ENCODE measurements around the gene TBCCD1.

TBCCD1 gene

GRCh38 chr3:186529201-186529999 lies 37.7 kb downstream of the TBCCD1 start:
- Histone ChIP-seq H3K27me3 (ENCODE audit: control insufficient read depth in 1 of 2, insufficient read depth in 2 of 2, low read length in 2 of 2) (no peaks in the 10 kb centered on the region), H3K9ac (ENCODE audit: low read length in 2 of 2) (no peak overlapping the region), H3K9me3 (ENCODE audit: control insufficient read depth in 2 of 2, low read length in 2 of 2) (no peaks in the 10 kb centered on the region), H3K36me3 (ENCODE audit: control insufficient read depth in 2 of 2, insufficient read depth in 2 of 2, low read length in 2 of 2) (no peaks in the 10 kb centered on the region), H3K27ac (ENCODE audit: low read length) (no peak overlapping the region), H3K4me3 (ENCODE audit: low read length in 2 of 2) (no peak overlapping the region), H3K4me1 (ENCODE audit: control insufficient read depth, insufficient read depth, low read length) (peaks cover 2% of the 10 kb centered on the region)

- H3K36me3 ChIP-seq (ENCODE audit: control insufficient read depth in 2 of 2, insufficient read depth in 2 of 2, low read length in 2 of 2), result no peaks in the 10 kb centered on the region
- peaks cover 2% of the 10 kb centered on the region for H3K4me1 ChIP-seq (ENCODE audit: control insufficient read depth, insufficient read depth, low read length)
- no peak overlapping the region for H3K9ac ChIP-seq (ENCODE audit: low read length in 2 of 2)
- H3K4me3 ChIP-seq (ENCODE audit: low read length in 2 of 2), result no peak overlapping the region
- no peaks in the 10 kb centered on the region for H3K9me3 ChIP-seq (ENCODE audit: control insufficient read depth in 2 of 2, low read length in 2 of 2)
- no peaks in the 10 kb centered on the region for H3K27me3 ChIP-seq (ENCODE audit: control insufficient read depth in 1 of 2, insufficient read depth in 2 of 2, low read length in 2 of 2)
- H3K27ac ChIP-seq (ENCODE audit: low read length), result no peak overlapping the region
These were observed 40.9 kb downstream of the TBCCD1 start for GRCh38 chr3:186526256-186526606.

- Histone ChIP-seq H3K4me1 (ENCODE audit: control insufficient read depth, insufficient read depth, low read length) (peaks cover 2% of the 10 kb centered on the region), H3K27me3 (ENCODE audit: control insufficient read depth in 1 of 2, insufficient read depth in 2 of 2, low read length in 2 of 2) (no peaks in the 10 kb centered on the region), H3K36me3 (ENCODE audit: control insufficient read depth in 2 of 2, insufficient read depth in 2 of 2, low read length in 2 of 2) (no peaks in the 10 kb centered on the region), H3K27ac (ENCODE audit: low read length) (no peak overlapping the region), H3K9ac (ENCODE audit: low read length in 2 of 2) (no peak overlapping the region), H3K4me3 (ENCODE audit: low read length in 2 of 2) (no peak overlapping the region), H3K9me3 (ENCODE audit: control insufficient read depth in 2 of 2, low read length in 2 of 2) (no peaks in the 10 kb centered on the region)
These were observed 41.5 kb downstream of the TBCCD1 start for GRCh38 chr3:186525369-186526255.

- Histone ChIP-seq H3K36me3 (ENCODE audit: control insufficient read depth in 2 of 2, insufficient read depth in 2 of 2, low read length in 2 of 2) (no peaks in the 10 kb centered on the region), H3K27ac (ENCODE audit: low read length) (no peak overlapping the region), H3K27me3 (ENCODE audit: control insufficient read depth in 1 of 2, insufficient read depth in 2 of 2, low read length in 2 of 2) (no peaks in the 10 kb centered on the region), H3K9ac (ENCODE audit: low read length in 2 of 2) (no peak overlapping the region), H3K9me3 (ENCODE audit: control insufficient read depth in 2 of 2, low read length in 2 of 2) (no peaks in the 10 kb centered on the region), H3K4me1 (ENCODE audit: control insufficient read depth, insufficient read depth, low read length) (peaks cover 2% of the 10 kb centered on the region), H3K4me3 (ENCODE audit: low read length in 2 of 2) (no peak overlapping the region)
These were observed 42.5 kb downstream of the TBCCD1 start for GRCh38 chr3:186524616-186525015.

- Histone ChIP-seq H3K4me3 (ENCODE audit: low read length in 2 of 2) (no peak overlapping the region), H3K27me3 (ENCODE audit: control insufficient read depth in 1 of 2, insufficient read depth in 2 of 2, low read length in 2 of 2) (no peaks in the 10 kb centered on the region), H3K9me3 (ENCODE audit: control insufficient read depth in 2 of 2, low read length in 2 of 2) (no peaks in the 10 kb centered on the region), H3K36me3 (ENCODE audit: control insufficient read depth in 2 of 2, insufficient read depth in 2 of 2, low read length in 2 of 2) (no peaks in the 10 kb centered on the region), H3K9ac (ENCODE audit: low read length in 2 of 2) (no peak overlapping the region), H3K27ac (ENCODE audit: low read length) (no peak overlapping the region), H3K4me1 (ENCODE audit: control insufficient read depth, insufficient read depth, low read length) (peaks cover 2% of the 10 kb centered on the region)
These were observed 43.7 kb downstream of the TBCCD1 start for GRCh38 chr3:186523434-186523833.

DNA sequence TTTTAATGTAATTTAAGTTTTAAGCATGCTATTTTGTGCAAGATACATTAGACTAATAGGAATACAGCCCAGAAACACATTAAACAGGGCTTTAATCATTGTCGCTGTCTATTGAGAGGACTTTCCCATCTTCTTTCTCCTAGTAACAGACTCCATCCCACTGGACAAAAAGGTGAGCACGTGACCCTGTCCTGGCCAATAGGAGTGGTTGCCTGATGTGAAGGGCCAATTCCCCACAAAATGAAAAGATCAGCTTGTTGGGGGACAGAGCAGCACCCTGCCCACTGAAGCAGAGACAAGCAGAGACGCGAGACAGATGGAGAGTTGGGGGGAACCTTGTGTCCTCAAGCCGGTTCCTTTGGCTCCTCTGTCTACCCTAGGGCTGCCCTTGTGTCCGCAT lies 44.1 kb downstream of the TBCCD1 start:
- H3K36me3 ChIP-seq (ENCODE audit: control insufficient read depth in 2 of 2, insufficient read depth in 2 of 2, low read length in 2 of 2), result no peaks in the 10 kb centered on the region
- no peaks in the 10 kb centered on the region for H3K9me3 ChIP-seq (ENCODE audit: control insufficient read depth in 2 of 2, low read length in 2 of 2)
- peaks cover 2% of the 10 kb centered on the region for H3K4me1 ChIP-seq (ENCODE audit: control insufficient read depth, insufficient read depth, low read length)
- no peak overlapping the region for H3K4me3 ChIP-seq (ENCODE audit: low read length in 2 of 2)
- no peaks in the 10 kb centered on the region for H3K27me3 ChIP-seq (ENCODE audit: control insufficient read depth in 1 of 2, insufficient read depth in 2 of 2, low read length in 2 of 2)
- H3K27ac ChIP-seq (ENCODE audit: low read length), result no peak overlapping the region
- no peak overlapping the region for H3K9ac ChIP-seq (ENCODE audit: low read length in 2 of 2)

DNA sequence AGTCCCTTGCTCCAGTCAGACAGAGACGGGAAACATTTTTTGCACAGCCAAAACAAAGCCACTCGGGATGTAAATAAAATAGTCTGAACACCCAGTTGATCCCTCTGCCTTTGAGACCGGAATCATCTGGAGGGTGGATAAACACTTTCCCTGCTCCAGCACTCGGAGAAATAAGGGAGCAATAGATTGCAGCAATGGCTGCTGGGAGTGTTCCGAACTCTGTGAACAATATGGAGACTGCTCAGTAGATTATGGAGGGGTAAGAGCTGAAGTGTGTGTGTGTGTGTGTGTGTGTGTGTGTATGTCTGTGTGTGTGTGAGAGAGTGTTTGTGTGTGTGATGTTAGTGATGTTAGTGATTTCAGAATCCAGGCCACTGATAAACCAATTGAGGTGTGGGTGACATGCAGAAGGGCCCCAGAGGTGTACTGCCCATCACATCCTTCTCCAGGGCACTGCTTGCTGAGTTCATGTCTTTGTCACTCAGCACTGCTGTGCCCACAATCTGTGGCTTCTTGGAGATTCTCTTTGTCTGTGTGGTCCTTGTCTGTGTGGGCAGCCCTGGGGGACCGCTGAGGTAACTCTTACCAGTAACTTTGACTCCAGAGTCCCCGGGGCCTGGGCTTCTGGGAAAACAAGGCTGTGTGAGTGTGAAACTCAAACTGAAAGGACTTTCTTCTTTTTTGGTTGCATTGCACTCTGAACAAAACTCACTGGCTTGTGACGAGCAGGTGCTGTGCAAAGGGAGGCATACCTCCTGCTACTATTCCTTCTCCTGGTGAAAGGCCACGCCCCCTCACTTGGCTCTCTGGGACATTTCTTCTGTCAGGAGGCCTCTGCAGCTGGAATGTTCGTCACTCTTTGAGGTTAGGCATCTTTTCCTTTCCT lies 45.9 kb downstream of the TBCCD1 start:
- H3K4me3 ChIP-seq (ENCODE audit: low read length in 2 of 2), result no peak overlapping the region

DNA sequence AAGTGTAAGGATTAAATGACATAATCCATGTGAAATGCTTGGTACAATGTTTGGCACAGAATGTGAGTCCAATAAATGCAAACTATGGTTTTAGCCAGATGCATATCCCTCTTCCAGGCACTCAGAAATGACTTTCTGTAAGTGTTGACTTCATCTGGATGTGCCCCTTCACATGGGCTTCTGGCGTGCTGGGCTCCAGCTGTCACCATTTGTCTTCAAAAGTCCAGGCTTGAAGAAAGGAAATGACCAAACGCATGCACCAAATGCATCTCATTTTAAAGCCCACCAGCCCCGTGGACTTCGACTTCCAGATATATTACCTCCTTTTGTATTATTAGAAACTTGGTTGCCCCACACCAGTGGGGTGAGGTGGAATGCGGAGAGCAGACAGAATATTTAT lies 46.7 kb downstream of the TBCCD1 start:
- no peak overlapping the region for H3K4me3 ChIP-seq (ENCODE audit: low read length in 2 of 2)
- no peaks in the 10 kb centered on the region for H3K36me3 ChIP-seq (ENCODE audit: control insufficient read depth in 2 of 2, insufficient read depth in 2 of 2, low read length in 2 of 2)
- no peak overlapping the region for H3K27ac ChIP-seq (ENCODE audit: low read length)
- H3K9me3 ChIP-seq (ENCODE audit: control insufficient read depth in 2 of 2, low read length in 2 of 2), result no peaks in the 10 kb centered on the region
- H3K4me1 ChIP-seq (ENCODE audit: control insufficient read depth, insufficient read depth, low read length), result no peaks in the 10 kb centered on the region
- peaks cover 0 to 3% of the 10 kb centered on the region in 2 donors for H3K27me3 ChIP-seq (ENCODE audit: control insufficient read depth in 1 of 2, insufficient read depth in 2 of 2, low read length in 2 of 2)
- H3K9ac ChIP-seq (ENCODE audit: low read length in 2 of 2), result no peak overlapping the region

More for the DNA sequence above, 45.9 kb downstream of the TBCCD1 start:
- Histone ChIP-seq H3K9me3 (ENCODE audit: control insufficient read depth in 2 of 2, low read length in 2 of 2) (no peaks in the 10 kb centered on the region), H3K9ac (ENCODE audit: low read length in 2 of 2) (no peak overlapping the region), H3K27ac (ENCODE audit: low read length) (no peak overlapping the region), H3K36me3 (ENCODE audit: control insufficient read depth in 2 of 2, insufficient read depth in 2 of 2, low read length in 2 of 2) (no peaks in the 10 kb centered on the region), H3K4me1 (ENCODE audit: control insufficient read depth, insufficient read depth, low read length) (peaks cover 2% of the 10 kb centered on the region), H3K27me3 (ENCODE audit: control insufficient read depth in 1 of 2, insufficient read depth in 2 of 2, low read length in 2 of 2) (peaks cover 0 to 3% of the 10 kb centered on the region in 2 donors)

DNA sequence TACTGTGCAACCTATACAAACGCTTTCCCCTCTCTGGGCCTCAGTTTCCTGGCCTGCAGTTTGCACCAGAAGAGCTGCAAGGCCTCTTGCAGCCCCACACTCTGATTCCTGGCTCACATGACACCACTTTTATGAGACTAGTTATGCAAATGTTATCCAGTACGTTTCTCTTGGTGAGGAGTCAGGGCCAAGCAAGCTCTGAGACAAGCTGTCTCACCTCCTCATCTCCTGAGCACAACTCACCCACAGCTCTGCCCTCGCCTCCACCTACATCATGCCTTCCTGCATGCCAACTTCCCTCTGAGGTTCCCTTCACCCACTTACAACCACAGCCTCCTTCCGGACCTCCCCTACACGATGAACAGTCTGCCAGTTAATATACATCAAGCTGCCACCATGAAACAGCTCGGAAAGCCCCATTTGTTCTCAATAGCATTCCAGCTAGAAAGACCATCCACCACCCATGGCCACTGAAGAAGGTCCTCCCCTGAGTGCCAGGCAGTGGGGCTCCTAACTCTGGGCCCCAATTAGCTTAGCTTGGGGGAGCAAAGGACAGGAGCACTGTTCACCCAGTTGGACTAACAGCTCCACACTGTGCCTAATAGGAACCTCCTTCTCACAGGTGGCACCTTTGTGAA lies 48.0 kb downstream of the TBCCD1 start:
- no peak overlapping the region for H3K9ac ChIP-seq (ENCODE audit: low read length in 2 of 2)
- H3K27ac ChIP-seq (ENCODE audit: low read length), result no peak overlapping the region
- peaks cover 0 to 3% of the 10 kb centered on the region in 2 donors for H3K27me3 ChIP-seq (ENCODE audit: control insufficient read depth in 1 of 2, insufficient read depth in 2 of 2, low read length in 2 of 2)
- no peaks in the 10 kb centered on the region for H3K9me3 ChIP-seq (ENCODE audit: control insufficient read depth in 2 of 2, low read length in 2 of 2)
- H3K4me3 ChIP-seq (ENCODE audit: low read length in 2 of 2), result no peak overlapping the region
- no peaks in the 10 kb centered on the region for H3K36me3 ChIP-seq (ENCODE audit: control insufficient read depth in 2 of 2, insufficient read depth in 2 of 2, low read length in 2 of 2)
- H3K4me1 ChIP-seq (ENCODE audit: control insufficient read depth, insufficient read depth, low read length), result no peaks in the 10 kb centered on the region

GRCh38 chr3:186517218-186517617 lies 49.9 kb downstream of the TBCCD1 start:
- H3K36me3 ChIP-seq (ENCODE audit: control insufficient read depth in 2 of 2, insufficient read depth in 2 of 2, low read length in 2 of 2), result no peaks in the 10 kb centered on the region
- H3K27me3 ChIP-seq (ENCODE audit: control insufficient read depth in 1 of 2, insufficient read depth in 2 of 2, low read length in 2 of 2), result peaks cover 0 to 3% of the 10 kb centered on the region in 2 donors
- no peak overlapping the region for H3K27ac ChIP-seq (ENCODE audit: low read length)
- no peaks in the 10 kb centered on the region for H3K4me1 ChIP-seq (ENCODE audit: control insufficient read depth, insufficient read depth, low read length)
- no peak overlapping the region for H3K4me3 ChIP-seq (ENCODE audit: low read length in 2 of 2)
- H3K9me3 ChIP-seq (ENCODE audit: control insufficient read depth in 2 of 2, low read length in 2 of 2), result no peaks in the 10 kb centered on the region
- no peak overlapping the region for H3K9ac ChIP-seq (ENCODE audit: low read length in 2 of 2)
